NCI-H1048 (cell line): ENCODE measurements around the gene UBE2A.

Experiments used
- DNase-seq: peaks from one replicate; lab custom pipeline; 2025; lab: John Stamatoyannopoulos, UW

Gene UBE2A

GRCh38 chrX:119607018-119607389 is 32.6 kb downstream of the UBE2A start:
- DNase-seq = no peak

GRCh38 chrX:119614776-119615175 is 40.4 kb downstream of the UBE2A start:
- no peak for DNase-seq

GRCh38 chrX:119617517-119618164 is 43.3 kb downstream of the UBE2A start:
- no peak for DNase-seq

- no peak for DNase-seq
These were observed 44.1 kb downstream of the UBE2A start for GRCh38 chrX:119618439-119618838.

GRCh38 chrX:119622356-119623232 is 48.2 kb downstream of the UBE2A start:
- DNase-seq = no peak

- DNase-seq = no peak
These were observed 50.1 kb downstream of the UBE2A start for GRCh38 chrX:119624417-119624816.

- no peak for DNase-seq
These were observed 50.7 kb downstream of the UBE2A start for GRCh38 chrX:119624951-119625668.

- no peak for DNase-seq
These were observed 51.5 kb downstream of the UBE2A start for GRCh38 chrX:119625843-119626242.
